Measurements from ENCODE around the gene DBF4.

Gene DBF4

DNA sequence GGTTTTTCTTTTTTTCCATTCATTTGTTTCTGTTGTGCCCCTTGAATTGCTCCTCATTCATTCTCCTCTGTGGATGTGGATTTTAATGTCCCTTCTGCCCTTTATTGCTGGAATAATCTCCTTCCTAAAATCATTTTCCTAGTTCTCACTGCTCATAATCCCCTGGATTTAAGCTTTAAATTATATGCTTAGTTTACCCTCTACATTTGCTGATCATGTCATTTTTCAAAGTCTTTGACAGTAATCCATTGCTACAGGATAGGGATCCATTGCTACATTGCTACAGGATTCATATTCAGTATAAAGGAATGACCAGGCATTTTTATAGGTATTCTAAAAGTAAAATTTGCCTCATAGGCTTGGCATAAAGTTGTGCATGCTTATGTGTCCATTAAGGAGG is 72.1 kb downstream of the DBF4 start:
- no peak for DNase-seq (ENCODE audit: extremely low read depth in 1 of 2, low read depth in 1 of 2)

All from stimulated activated CD8-positive, alpha-beta memory T cell treated with anti-CD3 and anti-CD28 coated beads, Interleukin-7, amount 100 ng/mL, for 48 hours (primary cell).